NCI-H1436 (cell line): ENCODE data around the gene KRT76.
"Not testable (repeated sequence)": the region's sequence is repeated elsewhere in the genome, so short reads cannot be mapped to it uniquely, and the experiment has no call there.

ENCODE experiments used
- DNase-seq: peaks from one replicate; lab custom pipeline; 2025; lab: John Stamatoyannopoulos, UW

Gene KRT76

DNA sequence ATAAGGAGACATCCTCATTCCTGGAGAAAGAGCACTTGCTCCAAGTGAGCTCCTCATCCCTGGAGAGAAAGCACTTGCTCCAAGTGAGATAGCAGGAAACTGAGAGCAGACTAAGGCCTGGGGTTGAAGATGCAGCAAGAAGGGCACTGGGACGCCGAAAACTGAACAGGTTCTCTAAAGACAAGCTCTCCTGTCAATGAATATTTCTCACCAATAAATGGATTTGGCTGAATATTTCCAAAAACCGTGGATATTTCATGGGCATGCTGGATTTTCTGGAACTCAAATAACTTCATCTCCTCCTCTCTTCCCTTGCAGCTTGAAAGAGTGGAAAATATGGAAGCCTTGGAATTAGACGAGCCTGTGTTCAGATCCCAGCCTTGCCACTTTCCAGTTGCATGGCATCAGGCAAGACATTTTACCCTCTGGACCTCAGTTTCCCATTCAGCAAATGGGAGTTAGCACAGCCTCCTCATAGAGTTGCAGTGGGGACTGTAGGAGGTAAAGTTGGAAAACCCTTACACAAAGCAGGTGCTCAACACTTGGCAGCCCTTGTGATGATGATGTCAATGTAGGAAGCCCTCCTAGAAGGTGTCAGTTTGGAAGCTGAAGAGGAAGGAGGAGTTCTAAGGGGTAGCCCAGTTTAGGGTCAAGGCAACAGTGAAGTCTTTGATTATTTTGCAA is 4.4 kb upstream of the KRT76 start:
- DNase-seq, result no peak

- no peak for DNase-seq
These were observed 2.8 kb upstream of the KRT76 start for GRCh38 chr12:52779914-52780313.

GRCh38 chr12:52778833-52779232 is 1.7 kb upstream of the KRT76 start:
- DNase-seq, result no peak

DNA sequence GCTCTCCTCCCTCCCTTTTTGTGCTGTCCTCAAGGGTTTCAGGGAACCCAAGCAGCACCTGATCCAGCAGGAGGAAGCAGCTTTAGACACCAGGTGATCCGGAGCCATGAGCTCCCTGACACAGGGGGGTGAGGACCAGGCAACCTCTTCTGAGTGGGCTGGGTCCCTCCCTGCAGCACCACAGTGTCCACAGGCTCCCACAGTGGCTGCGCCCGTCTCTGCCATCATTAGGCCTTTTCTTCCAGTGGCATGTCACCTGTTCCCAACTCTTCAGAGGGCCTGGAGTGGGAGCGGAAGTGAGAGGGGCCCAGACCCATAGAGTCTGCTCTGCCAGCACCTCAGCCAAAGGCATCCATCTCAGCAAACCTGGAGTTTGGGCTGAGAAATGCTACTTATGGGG is 421 bp upstream of the KRT76 start:
- no peak for DNase-seq

GRCh38 chr12:52776435-52776834 is 710 bp downstream of the KRT76 start:
- no peak for DNase-seq

GRCh38 chr12:52774629-52775250 is 2.4 kb downstream of the KRT76 start:
- DNase-seq, result no peak

DNA sequence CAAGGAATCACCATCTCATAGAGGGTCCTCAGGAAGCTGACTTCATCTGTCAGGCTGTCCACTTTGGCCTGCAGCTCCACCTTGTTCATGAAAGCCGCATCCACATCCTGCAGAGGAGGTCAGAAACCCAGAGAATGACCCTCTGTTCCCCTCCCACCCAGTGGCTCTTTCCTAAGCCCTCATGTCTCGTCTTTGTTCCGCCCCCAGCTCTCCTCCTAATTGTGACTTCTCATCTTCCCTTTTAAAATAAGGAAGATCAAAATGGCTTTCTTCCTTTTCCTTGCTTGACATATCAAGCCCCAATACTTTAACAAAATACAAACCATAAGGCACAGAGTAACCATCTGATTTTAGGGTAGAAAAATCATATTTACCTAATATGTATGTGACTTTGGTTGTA is 4.4 kb downstream of the KRT76 start:
- DNase-seq, result no peak

DNA sequence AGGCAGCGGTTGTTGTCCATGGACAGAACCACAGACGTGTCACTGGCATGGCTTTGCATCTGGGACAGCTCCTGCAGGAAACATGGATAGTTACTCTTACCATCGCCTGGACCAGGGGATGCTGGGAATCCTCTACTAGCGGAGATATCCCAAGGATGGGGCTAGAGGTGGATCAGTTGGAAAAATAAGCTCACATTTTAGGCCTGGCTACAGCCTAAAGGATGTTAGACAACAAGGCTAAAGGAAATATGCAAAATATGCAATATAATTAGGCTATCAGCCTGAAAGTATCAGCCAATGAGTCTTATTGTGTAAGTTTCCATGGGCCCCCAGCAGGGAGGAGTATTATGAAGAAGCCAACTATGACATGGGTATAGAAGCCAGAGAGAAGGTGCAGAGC is 5.0 kb downstream of the KRT76 start:
- no peak for DNase-seq

- no peak for DNase-seq
These were observed 5.6 kb downstream of the KRT76 start for GRCh38 chr12:52771505-52771904.

- DNase-seq, result no peak
These were observed 6.1 kb downstream of the KRT76 start for GRCh38 chr12:52771088-52771487.

DNA sequence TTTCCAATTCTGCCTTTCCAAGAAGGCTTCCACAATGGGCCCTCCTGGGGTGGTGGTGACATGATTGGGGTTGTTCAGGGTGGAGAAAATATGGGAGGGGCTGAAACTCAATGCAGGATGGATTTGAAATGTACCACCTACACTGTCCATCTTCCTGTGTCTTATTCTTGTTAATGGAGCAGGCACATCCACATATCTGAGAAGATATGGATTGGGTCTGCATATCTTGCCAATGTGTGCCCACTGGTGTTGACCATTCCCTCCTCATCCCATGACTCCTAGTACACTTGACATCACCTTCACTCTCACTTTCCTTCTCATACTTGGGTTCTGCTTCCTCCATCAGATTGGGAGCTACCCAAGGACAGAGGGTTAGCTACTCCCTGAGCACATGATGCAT is 7.2 kb downstream of the KRT76 start:
- DNase-seq, result no peak

GRCh38 chr12:52769354-52769753 is 7.8 kb downstream of the KRT76 start:
- DNase-seq, result no peak

- DNase-seq, result no peak
These were observed 8.5 kb downstream of the KRT76 start for GRCh38 chr12:52768479-52769200.

DNA sequence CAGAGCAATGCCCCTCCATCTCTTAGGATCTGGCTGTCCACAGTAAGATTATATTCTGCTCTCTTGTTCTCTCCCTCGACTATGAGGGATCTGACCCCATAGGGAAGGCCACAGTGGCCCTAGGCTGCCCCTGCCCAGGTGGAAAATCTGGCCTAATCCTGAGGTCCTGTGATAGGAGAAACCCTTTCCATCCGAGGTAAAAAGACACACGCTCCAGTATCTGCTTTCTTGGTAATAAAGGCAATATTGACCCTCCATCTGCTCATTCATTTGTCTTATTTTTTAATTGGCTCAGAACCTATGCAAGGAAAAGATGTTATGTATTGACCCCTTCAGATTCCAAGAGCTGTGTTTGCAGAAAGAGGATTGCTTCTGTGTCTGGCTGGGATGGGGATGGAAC is 9.7 kb downstream of the KRT76 start:
- no peak for DNase-seq

DNA sequence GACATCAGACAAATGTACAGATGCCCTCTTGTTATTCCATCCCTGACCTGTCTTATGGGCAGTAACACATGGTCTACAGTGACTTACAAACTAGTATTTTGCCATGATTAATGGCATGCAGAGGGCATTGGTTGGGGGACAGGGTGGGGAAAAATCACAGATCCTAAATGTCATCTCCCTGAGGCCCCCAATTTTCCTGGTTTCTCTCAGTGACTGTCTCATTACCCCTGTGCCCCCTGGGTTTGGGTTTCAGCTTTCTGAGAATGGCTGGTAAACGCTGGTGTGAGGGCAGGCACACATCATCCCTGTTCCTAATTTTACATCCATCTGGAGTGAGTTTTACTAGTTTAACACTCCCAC is 10.1 kb downstream of the KRT76 start:
- no peak for DNase-seq

DNA sequence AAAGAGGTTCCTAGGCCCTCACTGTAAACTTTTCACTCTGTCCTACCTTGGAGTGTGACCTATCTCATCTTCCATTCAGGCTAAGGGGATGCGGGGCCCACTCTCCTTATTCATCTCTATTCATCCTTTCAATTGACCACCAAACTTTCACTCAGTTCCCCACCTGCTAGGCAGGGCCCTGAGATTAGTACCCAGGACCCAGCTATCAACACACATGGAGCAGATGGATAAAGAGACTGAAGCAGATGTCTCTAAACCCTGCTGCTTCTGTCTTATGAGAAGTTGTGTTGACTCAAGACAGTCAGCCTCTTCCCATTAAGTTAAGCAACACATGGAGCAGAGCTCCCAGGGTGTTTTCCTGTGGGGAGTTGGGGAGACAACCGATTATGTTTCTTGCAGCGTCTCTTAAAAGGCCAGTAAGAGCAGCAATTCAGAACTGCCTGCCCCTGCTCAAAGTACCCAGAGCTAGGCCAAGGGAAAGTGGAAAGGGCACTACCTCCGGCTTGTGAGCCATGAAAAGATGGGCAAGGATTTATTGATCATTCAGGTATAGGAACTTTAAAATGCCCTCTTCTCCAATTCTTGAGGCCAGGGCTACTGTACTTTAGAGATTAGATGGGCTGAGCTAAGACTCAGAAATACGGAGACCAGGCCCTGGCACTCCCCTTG is 10.7 kb downstream of the KRT76 start:
- DNase-seq, result no peak

DNA sequence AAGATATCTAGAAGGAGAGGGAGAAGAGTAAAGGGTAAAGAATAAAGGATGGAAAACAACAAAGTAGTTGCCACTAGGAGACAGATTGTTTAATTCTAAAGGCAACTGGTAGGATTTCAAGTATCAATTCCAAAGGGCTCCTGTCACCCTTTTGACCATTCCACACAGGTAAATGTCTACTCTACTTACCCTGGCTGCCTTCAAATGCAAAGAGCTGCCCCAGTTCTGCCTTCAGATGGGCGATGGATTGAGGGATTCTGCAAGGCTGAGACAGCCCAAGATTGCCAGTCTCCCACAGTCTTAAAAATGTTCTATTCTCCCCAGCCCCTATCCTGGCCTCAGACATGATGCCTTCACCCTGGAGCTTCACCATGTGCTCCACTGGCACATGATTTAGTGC is 11.4 kb downstream of the KRT76 start:
- DNase-seq, result no peak

DNA sequence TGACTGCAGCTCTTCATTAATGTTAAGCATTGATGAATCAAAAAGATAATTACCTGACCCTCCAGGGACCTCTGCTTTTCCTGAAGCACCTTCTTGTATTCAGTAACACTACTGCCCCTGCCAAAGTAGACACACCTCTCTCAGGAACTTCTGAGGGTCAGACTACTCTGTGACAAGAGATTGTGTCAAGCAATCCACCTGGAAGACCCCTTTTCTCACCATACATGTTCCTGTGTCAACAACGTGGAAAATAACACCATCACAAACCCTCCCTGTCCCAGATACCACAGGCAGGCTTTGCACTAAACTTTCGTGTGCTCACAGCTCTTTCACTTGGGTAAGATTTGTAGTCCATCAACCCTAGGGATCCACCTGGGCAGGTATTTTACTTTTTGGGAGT is 13.2 kb downstream of the KRT76 start:
- no peak for DNase-seq

DNA sequence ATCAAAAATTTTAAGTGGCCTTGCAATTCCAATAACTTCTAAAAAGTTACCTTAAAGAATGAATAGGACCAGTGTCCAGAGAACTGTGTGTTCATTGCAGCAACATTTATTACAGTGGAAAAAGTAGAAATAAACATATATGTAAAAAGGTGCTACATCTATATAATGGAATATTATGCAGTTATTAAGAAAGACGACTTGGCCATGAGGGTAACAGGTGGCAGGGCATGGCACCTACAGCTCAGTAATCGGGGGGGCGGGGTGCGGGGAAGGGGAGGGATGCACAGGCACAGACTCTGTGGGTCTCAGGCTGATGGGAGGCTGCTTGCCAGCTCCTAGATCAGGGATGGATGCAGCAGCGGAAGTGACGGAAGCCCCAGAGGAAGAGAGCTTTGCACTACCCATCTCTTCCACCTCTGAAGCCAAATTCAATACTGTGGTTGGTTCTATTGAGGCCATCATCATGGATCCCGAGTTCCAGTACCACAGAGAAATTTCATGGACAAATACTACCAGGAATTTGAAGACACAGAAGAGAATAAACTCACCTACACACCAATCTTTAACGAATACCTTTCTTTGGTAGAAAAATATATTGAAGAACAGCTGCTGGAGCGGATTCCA is 14.0 kb downstream of the KRT76 start:
- no peak for DNase-seq

- no peak for DNase-seq
These were observed 15.3 kb downstream of the KRT76 start for GRCh38 chr12:52761802-52762201.

DNA sequence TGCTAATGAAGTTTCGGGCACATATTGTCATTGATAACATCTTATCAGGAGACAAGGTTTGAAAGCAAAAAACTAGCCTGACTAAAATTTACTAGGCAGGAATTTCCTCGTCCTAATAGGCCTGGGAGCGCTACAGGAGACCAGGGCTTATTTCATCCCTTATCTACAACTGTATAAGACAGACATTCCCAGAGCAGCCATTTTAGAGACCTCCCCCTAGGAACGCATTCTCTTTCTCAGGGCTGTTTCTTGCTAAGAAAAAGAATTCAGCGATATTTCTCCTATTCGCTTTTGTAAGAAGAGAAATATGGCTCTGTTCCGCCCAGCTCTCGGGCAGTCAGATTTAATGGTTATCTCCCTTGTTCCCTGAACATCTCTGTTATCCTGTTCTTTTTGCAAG is 15.9 kb downstream of the KRT76 start:
- not testable (repeated sequence) for DNase-seq

- DNase-seq, result no peak
These were observed 16.5 kb downstream of the KRT76 start for GRCh38 chr12:52760623-52761022.

GRCh38 chr12:52759695-52760094 is 17.4 kb downstream of the KRT76 start:
- DNase-seq, result no peak
